DMS53 treated with DMSO at 0.1 percent for 48 hours (cell line): ENCODE measurements around the gene HERC4.

Experiments used
- DNase-seq: peaks from one replicate; lab custom pipeline; 2025; ENCODE audit not compliant: unreplicated experiment; lab: John Stamatoyannopoulos, UW

The HERC4 gene, protein sequence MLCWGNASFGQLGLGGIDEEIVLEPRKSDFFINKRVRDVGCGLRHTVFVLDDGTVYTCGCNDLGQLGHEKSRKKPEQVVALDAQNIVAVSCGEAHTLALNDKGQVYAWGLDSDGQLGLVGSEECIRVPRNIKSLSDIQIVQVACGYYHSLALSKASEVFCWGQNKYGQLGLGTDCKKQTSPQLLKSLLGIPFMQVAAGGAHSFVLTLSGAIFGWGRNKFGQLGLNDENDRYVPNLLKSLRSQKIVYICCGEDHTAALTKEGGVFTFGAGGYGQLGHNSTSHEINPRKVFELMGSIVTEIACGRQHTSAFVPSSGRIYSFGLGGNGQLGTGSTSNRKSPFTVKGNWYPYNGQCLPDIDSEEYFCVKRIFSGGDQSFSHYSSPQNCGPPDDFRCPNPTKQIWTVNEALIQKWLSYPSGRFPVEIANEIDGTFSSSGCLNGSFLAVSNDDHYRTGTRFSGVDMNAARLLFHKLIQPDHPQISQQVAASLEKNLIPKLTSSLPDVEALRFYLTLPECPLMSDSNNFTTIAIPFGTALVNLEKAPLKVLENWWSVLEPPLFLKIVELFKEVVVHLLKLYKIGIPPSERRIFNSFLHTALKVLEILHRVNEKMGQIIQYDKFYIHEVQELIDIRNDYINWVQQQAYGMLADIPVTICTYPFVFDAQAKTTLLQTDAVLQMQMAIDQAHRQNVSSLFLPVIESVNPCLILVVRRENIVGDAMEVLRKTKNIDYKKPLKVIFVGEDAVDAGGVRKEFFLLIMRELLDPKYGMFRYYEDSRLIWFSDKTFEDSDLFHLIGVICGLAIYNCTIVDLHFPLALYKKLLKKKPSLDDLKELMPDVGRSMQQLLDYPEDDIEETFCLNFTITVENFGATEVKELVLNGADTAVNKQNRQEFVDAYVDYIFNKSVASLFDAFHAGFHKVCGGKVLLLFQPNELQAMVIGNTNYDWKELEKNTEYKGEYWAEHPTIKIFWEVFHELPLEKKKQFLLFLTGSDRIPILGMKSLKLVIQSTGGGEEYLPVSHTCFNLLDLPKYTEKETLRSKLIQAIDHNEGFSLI

DNA sequence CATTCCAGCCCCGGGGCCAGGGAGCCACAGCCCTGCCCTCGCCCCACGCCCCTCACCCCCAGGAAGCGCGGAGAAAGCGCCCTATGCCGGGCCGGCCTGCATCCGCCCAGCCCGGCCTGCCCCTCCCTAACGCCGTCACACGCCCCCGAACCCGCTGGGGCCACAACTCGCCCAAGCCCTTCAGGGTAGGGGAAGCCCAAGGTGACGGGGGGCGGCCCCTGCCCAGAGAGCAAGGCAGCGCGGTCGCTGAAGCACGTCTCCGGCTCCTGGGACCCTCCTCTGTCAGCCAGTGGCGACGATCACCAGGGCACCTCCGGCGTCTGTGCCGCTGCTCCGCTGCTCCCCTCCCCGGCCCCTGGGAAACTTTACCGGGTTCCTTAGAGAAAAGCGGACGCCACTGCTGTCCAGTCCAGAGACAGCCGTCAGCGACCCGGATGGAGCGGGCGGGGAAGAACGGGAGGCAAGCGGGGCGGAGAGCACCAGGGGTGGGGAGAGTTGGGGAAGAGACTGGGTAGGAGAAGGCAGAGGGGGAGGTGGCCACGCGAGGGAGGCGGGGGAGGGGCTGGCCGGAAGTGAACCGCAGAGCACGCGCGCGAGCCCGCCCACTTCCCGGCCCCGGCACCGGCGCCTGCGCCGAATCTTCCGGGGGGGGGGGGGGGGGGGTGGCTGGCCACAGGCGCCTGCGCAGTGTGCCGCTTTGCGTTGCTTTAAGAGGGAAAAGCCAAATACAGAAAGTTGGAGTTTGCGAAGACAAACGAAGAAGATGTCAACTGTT, at the start of gene HERC4:
TSS of gene HERC4 (minus strand) at position 509 of the 775 bp plus-strand sequence. CDS start 2,175 bp downstream, outside the sequence.
- DNase-seq, result peak; percentile 80

- no peak for DNase-seq
Observed at GRCh38 chr10:68124718-68125117, 49.6 kb upstream of the HERC4 start.

GRCh38 chr10:68121852-68122251, 46.8 kb upstream of the HERC4 start:
- DNase-seq, result no peak

- no peak for DNase-seq
Observed at GRCh38 chr10:68121020-68121743, 46.1 kb upstream of the HERC4 start.

GRCh38 chr10:68118657-68119056, 43.6 kb upstream of the HERC4 start:
- DNase-seq, result no peak

DNA sequence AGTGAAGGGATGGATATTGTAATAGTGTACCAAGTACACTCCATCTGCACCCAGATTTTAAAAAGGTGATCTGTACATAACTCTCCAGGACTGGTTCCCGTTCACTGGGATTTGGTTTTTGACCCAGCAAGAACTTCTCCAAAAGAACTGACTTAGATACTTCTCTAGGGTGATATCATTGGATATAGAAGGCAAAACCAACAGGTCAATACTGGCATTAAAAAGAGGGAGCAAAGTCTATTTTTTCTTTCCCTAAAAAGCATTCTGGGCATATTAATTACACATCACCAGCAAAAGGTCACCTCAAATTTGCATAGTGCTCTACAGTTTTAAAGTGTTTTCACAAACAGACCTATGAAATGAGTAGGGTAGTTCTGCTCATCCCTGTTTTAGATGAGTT, 37.8 kb upstream of the HERC4 start:
- no peak for DNase-seq

GRCh38 chr10:68111584-68111983, 36.5 kb upstream of the HERC4 start:
- DNase-seq, result no peak

DNA sequence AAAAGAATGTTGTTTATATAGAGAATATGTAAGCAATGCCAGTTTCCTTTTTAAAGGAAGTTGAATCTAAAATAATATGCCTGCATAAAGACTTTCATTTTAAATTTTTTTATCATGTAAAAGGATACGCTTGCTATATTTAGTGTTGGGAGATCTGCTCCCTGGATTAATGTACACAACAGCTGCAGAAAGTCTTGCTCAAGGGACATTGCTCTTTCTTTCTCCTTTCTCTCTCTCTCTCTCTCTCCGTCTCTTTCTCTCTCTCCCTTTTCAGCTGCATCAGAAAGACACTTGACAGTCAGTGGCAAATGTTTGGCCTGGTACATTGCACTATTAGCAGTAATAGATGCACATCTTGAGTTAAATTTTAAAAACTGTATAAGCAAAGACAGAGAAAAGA, 34.9 kb upstream of the HERC4 start:
- DNase-seq, result no peak

DNA sequence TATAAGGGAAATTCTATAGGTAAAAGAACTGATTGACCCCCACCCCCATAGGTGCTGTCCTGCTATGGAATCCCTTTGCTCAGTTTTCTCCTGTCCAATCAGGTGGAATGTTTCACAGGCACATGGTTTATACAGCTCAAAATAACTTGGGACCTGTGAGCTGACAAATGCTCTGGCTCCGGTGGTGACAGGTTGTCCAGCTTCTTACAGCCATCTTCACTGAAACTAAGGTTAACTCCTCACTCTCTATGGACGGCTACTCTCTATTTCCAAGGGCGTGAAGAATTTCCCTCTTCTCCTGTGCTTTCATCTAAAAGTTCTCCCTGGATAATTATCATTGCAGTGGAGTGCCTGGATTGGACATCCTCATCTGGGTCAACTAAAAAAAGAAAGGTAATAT, 34.2 kb upstream of the HERC4 start, which contains the start of gene MYPN:
TSS of gene MYPN (plus strand) at position 158 of the 400 bp plus-strand sequence. CDS start 11,951 bp downstream, outside the sequence.
- no peak for DNase-seq

DNA sequence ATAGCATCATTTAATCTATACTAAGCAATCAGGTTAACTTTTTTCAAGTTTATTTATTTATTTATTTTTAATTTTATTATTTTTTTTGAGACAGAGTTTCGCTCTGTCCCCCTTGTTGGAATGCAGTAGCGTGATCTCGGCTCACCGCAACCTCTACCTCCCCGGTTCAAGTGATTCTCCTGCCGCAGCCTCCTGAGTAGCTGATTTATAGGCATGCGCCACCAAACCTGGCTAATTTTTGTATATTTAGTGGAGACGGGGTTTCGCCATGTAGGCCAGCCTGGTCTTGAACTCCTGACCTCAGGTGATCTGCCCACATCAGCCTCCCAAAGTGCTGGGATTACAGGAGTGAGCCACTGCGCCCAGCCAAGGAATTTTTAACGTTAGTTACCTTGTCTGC, 33.6 kb upstream of the HERC4 start:
- DNase-seq, result no peak

- DNase-seq, result no peak
Observed at GRCh38 chr10:68108051-68108450, 33.0 kb upstream of the HERC4 start.

DNA sequence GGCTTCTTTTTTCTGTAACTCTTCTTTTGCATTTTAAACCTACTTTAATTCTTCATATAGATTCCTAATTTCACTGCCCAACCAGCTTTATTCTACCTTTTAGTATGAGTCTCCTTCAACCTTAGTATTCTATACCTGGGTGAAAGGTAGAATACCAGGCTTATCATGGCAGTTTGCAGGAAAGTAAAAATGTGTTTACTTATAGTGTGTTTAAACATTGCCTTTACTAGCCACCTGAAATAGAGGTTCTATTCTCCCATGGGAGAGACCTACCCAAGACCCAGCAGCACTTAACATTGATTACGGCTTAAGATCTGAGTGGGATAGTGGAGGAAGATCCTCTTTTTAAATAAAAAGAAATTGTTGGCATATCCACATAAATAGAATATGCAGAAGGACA, 32.6 kb upstream of the HERC4 start:
- no peak for DNase-seq

GRCh38 chr10:68106656-68107055, 31.6 kb upstream of the HERC4 start:
- DNase-seq, result no peak

DNA sequence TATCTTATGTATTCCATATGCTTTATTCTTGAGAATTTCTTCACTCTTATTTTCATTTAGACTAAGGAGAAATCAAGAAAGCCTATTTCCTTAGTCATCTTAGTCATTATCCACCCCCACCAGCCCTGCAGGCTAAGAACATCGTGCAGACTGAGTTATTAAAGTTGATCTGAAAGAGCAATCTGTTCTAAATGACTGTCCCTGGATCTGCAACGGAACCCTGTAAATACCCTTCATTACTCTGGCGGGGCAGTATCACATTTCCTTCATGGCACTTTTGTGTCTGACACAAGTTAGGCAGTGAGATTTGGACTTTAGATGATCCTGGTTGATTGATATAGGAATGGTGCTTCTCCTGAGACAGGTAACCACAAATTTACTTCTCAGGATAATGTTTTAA, 30.7 kb upstream of the HERC4 start:
- no peak for DNase-seq

GRCh38 chr10:68103901-68104300, 28.8 kb upstream of the HERC4 start:
- DNase-seq, result no peak

DNA sequence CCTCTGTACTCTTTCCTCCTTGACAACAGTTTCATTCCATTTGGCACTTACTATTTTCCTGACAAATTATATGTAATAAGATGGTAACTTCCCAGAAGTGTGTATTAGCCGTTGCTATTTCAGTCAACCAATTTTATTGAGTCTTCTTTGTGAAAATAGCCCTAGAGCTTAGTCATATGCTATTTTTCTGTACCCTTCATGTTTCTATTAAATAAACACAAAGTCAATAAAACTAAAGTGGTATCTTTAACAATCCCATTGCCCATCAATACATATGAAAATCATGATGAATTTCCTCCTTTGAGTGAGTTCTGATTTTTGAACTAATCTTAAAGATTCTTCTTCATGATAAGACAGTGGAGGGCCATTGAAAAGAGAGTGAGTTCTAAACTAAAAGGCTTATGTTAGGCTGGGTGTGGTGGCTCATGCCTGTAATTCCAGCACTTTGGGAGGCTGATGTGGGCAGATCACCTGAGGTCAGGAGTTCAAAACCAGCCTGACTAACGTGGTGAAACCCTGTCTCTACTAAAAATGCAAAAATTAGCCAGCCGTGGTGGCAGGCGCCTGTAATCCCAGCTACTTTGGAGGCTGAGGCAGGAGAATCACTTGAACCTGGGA, 28.3 kb upstream of the HERC4 start:
- no peak for DNase-seq

DNA sequence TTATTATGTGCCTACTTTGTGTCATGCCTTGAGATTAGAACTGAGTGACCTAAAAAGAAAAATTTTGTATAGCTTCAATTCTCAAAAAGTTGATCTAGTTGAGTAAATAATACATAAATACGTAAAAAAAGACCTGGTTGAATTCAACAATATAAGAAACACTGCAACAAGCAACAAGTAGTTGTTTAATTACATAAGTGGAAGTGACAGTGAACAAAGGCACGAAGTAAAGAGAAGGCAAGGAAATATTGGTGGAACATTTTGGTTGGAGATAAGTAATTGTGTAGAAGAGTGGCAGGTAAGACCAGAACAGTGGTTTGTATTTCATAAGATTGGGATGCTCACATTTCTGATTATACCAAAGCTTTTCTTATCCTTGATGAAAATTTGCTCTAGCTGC, 26.0 kb upstream of the HERC4 start:
- no peak for DNase-seq

DNA sequence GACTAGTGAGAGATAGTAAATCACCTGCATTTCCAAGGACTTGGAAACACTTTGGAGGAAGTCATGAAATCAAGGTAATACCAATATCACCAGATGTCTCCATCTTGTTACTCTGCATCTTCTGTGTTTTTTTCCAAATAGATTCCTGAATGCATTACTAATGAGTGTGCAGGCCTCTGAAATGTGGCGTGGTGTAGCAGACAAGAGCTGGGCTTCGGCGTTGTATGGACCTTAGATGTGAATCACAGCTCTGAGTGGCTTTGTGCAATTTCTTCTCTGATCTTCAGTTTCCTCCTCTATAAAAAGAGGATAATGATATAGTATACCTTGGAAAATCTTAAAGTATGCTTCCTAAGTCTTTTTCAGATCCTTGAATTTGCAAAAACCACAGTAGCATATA, 24.7 kb upstream of the HERC4 start:
- DNase-seq, result no peak

GRCh38 chr10:68096913-68097516, 21.9 kb upstream of the HERC4 start:
- peak; percentile 33 for DNase-seq
